SK-N-DZ (cell line): ENCODE results near the gene RPS6KA3. TPM values are rescaled to one million over a fixed set of nuclear protein-coding genes. Genes with fewer than 3 reads are reported as not detected.

ENCODE experiments used
- DNase-seq: peaks from one replicate; pipeline ENCODE4 v3.0.0-alpha.2; 2015; ENCODE audit warnings: low spot score
- polyA plus RNA-seq, 2 experiments: library from polyadenylated mRNA; depleted of rRNA; stranded (reverse); fragments of >200 nt; gene quantifications; 2 replicates each; pipeline ENCODE4 v1.2.3, GENCODE V29; 2014

RPS6KA3 gene
- 16.8 and 21.7 TPM in 2 replicates for polyA plus RNA-seq (2014; cell fraction: cytosol; rRNA removed)
- 9.3 and 14.0 TPM in 2 replicates for polyA plus RNA-seq (2014; cell fraction: nucleus; rRNA removed)

GRCh38 chrX:20266810-20267606, at the start of gene RPS6KA3:
TSS of gene RPS6KA3 (minus strand) at chrX:20266909. CDS start at chrX:20266632, 277 bp downstream.
- peak; percentile 84 for DNase-seq

GRCh38 chrX:20315140-20315539, 48.4 kb upstream of the RPS6KA3 start:
- DNase-seq = no peak

GRCh38 chrX:20313899-20314298, 47.2 kb upstream of the RPS6KA3 start:
- no peak for DNase-seq

GRCh38 chrX:20312018-20312417, 45.3 kb upstream of the RPS6KA3 start:
- DNase-seq = no peak

- no peak for DNase-seq
Measured at GRCh38 chrX:20311505-20311904, 44.8 kb upstream of the RPS6KA3 start.

GRCh38 chrX:20309806-20310205, 43.1 kb upstream of the RPS6KA3 start:
- no peak for DNase-seq

- DNase-seq = no peak
Measured at GRCh38 chrX:20306668-20307067, 40.0 kb upstream of the RPS6KA3 start.

GRCh38 chrX:20300822-20301221, 34.1 kb upstream of the RPS6KA3 start:
- DNase-seq = no peak

GRCh38 chrX:20294957-20295356, 28.2 kb upstream of the RPS6KA3 start:
- DNase-seq = no peak

GRCh38 chrX:20294284-20294683, 27.6 kb upstream of the RPS6KA3 start:
- DNase-seq = no peak

GRCh38 chrX:20285511-20285910, 18.8 kb upstream of the RPS6KA3 start:
- DNase-seq = no peak

- DNase-seq = no peak
Measured at GRCh38 chrX:20284992-20285391, 18.3 kb upstream of the RPS6KA3 start.

GRCh38 chrX:20284444-20284843, 17.7 kb upstream of the RPS6KA3 start:
- peak; percentile 68 for DNase-seq

- no peak for DNase-seq
Measured at GRCh38 chrX:20280938-20281337, 14.2 kb upstream of the RPS6KA3 start.

GRCh38 chrX:20274121-20274520, 7.4 kb upstream of the RPS6KA3 start:
- DNase-seq = no peak

- DNase-seq = no peak
Measured at GRCh38 chrX:20271730-20272129, 5.0 kb upstream of the RPS6KA3 start.

- DNase-seq = no peak
Measured at GRCh38 chrX:20271186-20271585, 4.5 kb upstream of the RPS6KA3 start.

GRCh38 chrX:20270562-20270890, 3.8 kb upstream of the RPS6KA3 start:
- no peak for DNase-seq

GRCh38 chrX:20269848-20270561, 3.3 kb upstream of the RPS6KA3 start:
- no peak for DNase-seq

GRCh38 chrX:20267931-20268701, 1.4 kb upstream of the RPS6KA3 start:
- DNase-seq = no peak

- no peak for DNase-seq
Measured at GRCh38 chrX:20267607-20267930, 860 bp upstream of the RPS6KA3 start.
